DND-41 (cell line): ENCODE data around the gene GAST.
A peak's percentile ranks its signal among the peaks of the same experiment; 100 is the strongest.

ENCODE experiments used
- ATAC-seq: fragments of 200-7000 bp; cut with Tn5 transposase; 3 replicates; pipeline ENCODE4 v1.9.1; 2021; ENCODE audit warnings: low read depth; ENCODE audit not compliant: insufficient read depth
- DNase-seq: peaks from one replicate; pipeline ENCODE4 v3.0.0-alpha.2; 2020
- H2AFZ ChIP-seq: 2 replicates; pipeline ENCODE4 v1.6.0; 2012; ENCODE audit warnings: low read depth, low read length
- H3K27ac ChIP-seq: 2 replicates; pipeline ENCODE4 v1.5.1; 2012; ENCODE audit warnings: low read length, inconsistent platforms
- H3K27me3 ChIP-seq: fragments of 200-600 bp; sonication (generic); 2 replicates; pipeline ENCODE4 v1.6.0; 2012; ENCODE audit warnings: low read length, mild to moderate bottlenecking, inconsistent platforms; ENCODE audit not compliant: insufficient read depth, poor library complexity
- H3K36me3 ChIP-seq: 2 replicates; pipeline ENCODE4 v1.5.1; 2012; ENCODE audit warnings: low read length, inconsistent platforms; ENCODE audit not compliant: insufficient read depth
- H3K4me1 ChIP-seq: 2 replicates; pipeline ENCODE4 v1.5.1; 2012; ENCODE audit warnings: mild to moderate bottlenecking, low read length; ENCODE audit not compliant: insufficient read depth
- H3K4me2 ChIP-seq: 2 replicates; pipeline ENCODE4 v1.6.0; 2012; ENCODE audit warnings: mild to moderate bottlenecking, moderate library complexity, low read length, inconsistent platforms; ENCODE audit not compliant: insufficient read depth
- H3K4me3 ChIP-seq, 2 experiments: fragments of 200-600 bp in 1 of 2; shearing (Covaris generic) in 1 of 2; 2 replicates each; pipeline ENCODE4 v1.5.1; 2012 to 2016; ENCODE audit warnings: inconsistent platforms in 2 of 2, low read length in 2 of 2, mild to moderate bottlenecking in 2 of 2, low read depth in 1 of 2, moderate library complexity in 1 of 2
- H3K79me2 ChIP-seq: 2 replicates; pipeline ENCODE4 v1.6.0; 2012; ENCODE audit warnings: low read length, inconsistent platforms; ENCODE audit not compliant: insufficient read depth
- H3K9ac ChIP-seq: 2 replicates; pipeline ENCODE4 v1.6.0; 2012; ENCODE audit warnings: low read depth, mild to moderate bottlenecking, inconsistent platforms, low read length, moderate library complexity
- H3K9me3 ChIP-seq: 2 replicates; pipeline ENCODE4 v1.5.1; 2012; ENCODE audit warnings: low read length, moderate library complexity, mild to moderate bottlenecking, inconsistent platforms; ENCODE audit not compliant: insufficient read depth, severe bottlenecking
- H4K20me1 ChIP-seq: 2 replicates; pipeline ENCODE4 v1.6.0; 2012; ENCODE audit warnings: low read length; ENCODE audit not compliant: insufficient read depth
- CTCF ChIP-seq: IDR thresholded peaks from 2 replicates; pipeline ENCODE4 v1.5.1; 2012; ENCODE audit warnings: borderline replicate concordance, low read length, moderate library complexity, mild to moderate bottlenecking; ENCODE audit not compliant: poor library complexity, severe bottlenecking; ENCODE audit errors: extremely low read depth
- EZH2 ChIP-seq: IDR thresholded peaks from 3 replicates; pipeline ENCODE4 v1.6.1; 2012; ENCODE audit warnings: borderline replicate concordance, low read depth, mild to moderate bottlenecking, moderate library complexity, low read length, inconsistent platforms; ENCODE audit not compliant: severe bottlenecking

The GAST gene

GRCh38 chr17:41710472-41711090, 1.6 kb upstream of the GAST start:
- Histone ChIP-seq H3K9ac (no peak overlapping the region), H3K27me3 (no peaks in the 10 kb centered on the region)

GRCh38 chr17:41717408-41718286, 5.5 kb downstream of the GAST start:
- peaks cover 6% of the 10 kb centered on the region for H3K27me3 ChIP-seq
- TF ChIP-seq EZH2 (no peak), CTCF (no peak)
- ATAC-seq (0 out of 3 replicates have a peak, but pooled peaks have one; percentile 50), DNase-seq (no peak)
- no peak overlapping the region for H3K27ac ChIP-seq
- no peak overlapping the region for H3K4me2 ChIP-seq
- no peak overlapping the region for H2AFZ ChIP-seq
- no peaks in the 10 kb centered on the region for H3K9me3 ChIP-seq
- H3K79me2 ChIP-seq: no peaks in the 10 kb centered on the region
- H3K4me3 ChIP-seq: no peak overlapping the region
- no peaks in the 10 kb centered on the region for H3K4me1 ChIP-seq
- no peaks in the 10 kb centered on the region for H4K20me1 ChIP-seq
- no peaks in the 10 kb centered on the region for H3K36me3 ChIP-seq
- no peak overlapping the region for H3K9ac ChIP-seq

More at GRCh38 chr17:41710472-41711090, 1.6 kb upstream of the GAST start:
- Histone ChIP-seq H3K27ac (no peak overlapping the region), H3K4me2 (no peak overlapping the region), H3K36me3 (no peaks in the 10 kb centered on the region), H3K4me3 (no peak overlapping the region), H3K9me3 (no peaks in the 10 kb centered on the region), H3K4me1 (no peaks in the 10 kb centered on the region), H2AFZ (no peak overlapping the region), H3K79me2 (no peaks in the 10 kb centered on the region), H4K20me1 (no peaks in the 10 kb centered on the region)
- ATAC-seq: no peak
- DNase-seq: no peak
- TF ChIP-seq CTCF: no peak
- TF ChIP-seq EZH2: no peak

GRCh38 chr17:41718287-41718645, 6.1 kb downstream of the GAST start:
- Histone ChIP-seq H3K4me1 (no peaks in the 10 kb centered on the region), H3K4me2 (no peak overlapping the region), H3K9me3 (no peaks in the 10 kb centered on the region), H3K79me2 (no peaks in the 10 kb centered on the region), H3K27ac (no peak overlapping the region), H4K20me1 (no peaks in the 10 kb centered on the region), H3K4me3 (no peak overlapping the region), H3K36me3 (no peaks in the 10 kb centered on the region), H2AFZ (no peak overlapping the region), H3K27me3 (peaks cover 6% of the 10 kb centered on the region), H3K9ac (no peak overlapping the region)
- TF ChIP-seq CTCF (no peak), EZH2 (no peak)
- no peak; the same call in 2 of the 3 replicates for ATAC-seq
- DNase-seq: no peak
